Tibial artery (tissue), 4 donors: ENCODE measurements around the gene PKHD1.

Experiments
- DNase-seq, 2 donors: peaks; one replicate each; pipeline ENCODE4 v3.0.0-alpha.2; 2019
- H3K27ac ChIP-seq, 2 donors: fragments of 200-600 bp; sonication (generic) in 1 of 2; 1 replicate in 1 of 2; 2 replicates in 1 of 2; pipeline ENCODE4 v1.5.1; 2018 to 2019; ENCODE audit warnings: mild to moderate bottlenecking in 1 of 2
- H3K27me3 ChIP-seq, 2 donors: fragments of 200-600 bp; sonication (generic) in 1 of 2; one replicate each; pipeline versions ENCODE4 v1.5.1 to v1.6.0; 2016 to 2019
- H3K36me3 ChIP-seq, 3 donors: fragments of 200-600 bp; sonication (generic) in 2 of 3; one replicate each; pipeline ENCODE4 v1.5.1; 2016 to 2019; ENCODE audit warnings: mild to moderate bottlenecking in 2 of 3
- H3K4me1 ChIP-seq, 4 donors: fragments of 200-600 bp; sonication (generic) in 2 of 4; 1 replicate in 3 of 4; 2 replicates in 1 of 4; pipeline ENCODE4 v1.5.1; 2016 to 2019
- H3K4me3 ChIP-seq, 2 donors: fragments of 200-600 bp; sonication (generic) in 1 of 2; 1 replicate in 1 of 2; 2 replicates in 1 of 2; pipeline ENCODE4 v1.5.1; 2018 to 2019; ENCODE audit warnings: mild to moderate bottlenecking in 2 of 2
- H3K9me3 ChIP-seq, 3 donors: fragments of 200-600 bp; sonication (generic) in 1 of 3; one replicate each; pipeline ENCODE4 v1.5.1; 2016 to 2019
- intact Hi-C: fragments of 100-400 bp; cut with DNase I; formaldehyde crosslinking; loops from one replicate; pipeline ENCODE4 v1.15.0; 2023; ENCODE audit warnings: low total_unique reads
- TF ChIP-seq, protein P1 (sequence below), 2 experiments: fragments of 200-600 bp in 1 of 2; fragments of 450-650 bp in 1 of 2; IDR thresholded peaks; one replicate each; pipeline ENCODE4 v1.5.1; 2017 to 2019; ENCODE audit warnings: antibody characterized with exemption in 2 of 2, mild to moderate bottlenecking in 1 of 2, moderate library complexity in 1 of 2

Gene PKHD1

DNA sequence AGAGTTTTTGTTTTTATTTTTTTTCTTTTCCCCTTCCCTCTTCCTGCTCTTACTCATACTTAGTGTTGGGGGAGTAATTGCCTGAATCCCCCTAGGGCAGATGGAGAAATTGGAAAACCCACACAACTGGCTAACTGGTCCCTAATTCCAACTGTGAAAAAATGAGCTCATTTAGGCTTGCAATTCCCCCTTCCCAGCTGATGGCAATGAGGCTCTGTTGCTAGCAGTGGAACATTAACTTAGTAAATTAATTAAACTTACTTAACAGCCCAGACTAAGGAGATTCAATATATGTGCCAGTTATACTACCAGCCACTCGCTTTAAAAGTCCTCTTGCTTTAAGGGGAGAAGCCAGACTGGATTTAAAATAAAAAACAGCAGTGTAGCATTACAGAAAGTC is 76.6 kb downstream of the PKHD1 start:
- H3K9me3 ChIP-seq, result no peaks in the 10 kb centered on the region
- TF ChIP-seq, protein P1, sequence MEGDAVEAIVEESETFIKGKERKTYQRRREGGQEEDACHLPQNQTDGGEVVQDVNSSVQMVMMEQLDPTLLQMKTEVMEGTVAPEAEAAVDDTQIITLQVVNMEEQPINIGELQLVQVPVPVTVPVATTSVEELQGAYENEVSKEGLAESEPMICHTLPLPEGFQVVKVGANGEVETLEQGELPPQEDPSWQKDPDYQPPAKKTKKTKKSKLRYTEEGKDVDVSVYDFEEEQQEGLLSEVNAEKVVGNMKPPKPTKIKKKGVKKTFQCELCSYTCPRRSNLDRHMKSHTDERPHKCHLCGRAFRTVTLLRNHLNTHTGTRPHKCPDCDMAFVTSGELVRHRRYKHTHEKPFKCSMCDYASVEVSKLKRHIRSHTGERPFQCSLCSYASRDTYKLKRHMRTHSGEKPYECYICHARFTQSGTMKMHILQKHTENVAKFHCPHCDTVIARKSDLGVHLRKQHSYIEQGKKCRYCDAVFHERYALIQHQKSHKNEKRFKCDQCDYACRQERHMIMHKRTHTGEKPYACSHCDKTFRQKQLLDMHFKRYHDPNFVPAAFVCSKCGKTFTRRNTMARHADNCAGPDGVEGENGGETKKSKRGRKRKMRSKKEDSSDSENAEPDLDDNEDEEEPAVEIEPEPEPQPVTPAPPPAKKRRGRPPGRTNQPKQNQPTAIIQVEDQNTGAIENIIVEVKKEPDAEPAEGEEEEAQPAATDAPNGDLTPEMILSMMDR (IDR thresholded peaks at IDR 0.05), result no peak
- H3K4me3 ChIP-seq, result no peak overlapping the region
- peaks cover 0 to 10% of the 10 kb centered on the region in 2 donors for H3K27me3 ChIP-seq
- intact Hi-C loops, result no loop called here
- peaks cover 0 to 9% (median 3%) of the 10 kb centered on the region in 4 donors for H3K4me1 ChIP-seq
- H3K27ac ChIP-seq, result no peak overlapping the region
- no peaks in the 10 kb centered on the region for H3K36me3 ChIP-seq
- DNase-seq, result no peak

DNA sequence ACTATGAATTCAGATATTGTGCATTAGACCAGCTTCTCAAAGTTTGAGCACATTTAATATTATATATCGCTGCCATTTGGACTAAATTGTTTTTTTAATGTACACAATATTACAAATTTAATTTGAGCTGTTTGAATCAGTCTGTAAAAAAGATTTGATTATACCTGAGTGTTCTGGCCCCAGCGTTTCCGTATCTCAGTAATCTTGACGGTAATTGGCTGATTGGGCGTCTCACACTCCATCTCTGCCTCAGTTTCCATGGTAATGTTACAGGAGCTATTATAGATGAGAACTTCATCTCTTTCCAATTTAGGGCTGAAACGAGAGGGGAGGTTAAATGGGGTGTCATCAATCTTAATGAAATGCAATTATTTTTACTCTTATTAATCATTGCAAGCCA is 77.3 kb downstream of the PKHD1 start:
- peaks cover 0 to 10% of the 10 kb centered on the region in 2 donors for H3K27me3 ChIP-seq
- H3K9me3 ChIP-seq, result no peaks in the 10 kb centered on the region
- H3K27ac ChIP-seq, result no peak overlapping the region
- H3K4me3 ChIP-seq, result no peak overlapping the region
- TF ChIP-seq, protein P1 (IDR thresholded peaks at IDR 0.05), result no peak
- peaks cover 0 to 9% (median 3%) of the 10 kb centered on the region in 4 donors for H3K4me1 ChIP-seq
- H3K36me3 ChIP-seq, result no peaks in the 10 kb centered on the region
- intact Hi-C loops, result no loop called here
- no peak for DNase-seq

DNA sequence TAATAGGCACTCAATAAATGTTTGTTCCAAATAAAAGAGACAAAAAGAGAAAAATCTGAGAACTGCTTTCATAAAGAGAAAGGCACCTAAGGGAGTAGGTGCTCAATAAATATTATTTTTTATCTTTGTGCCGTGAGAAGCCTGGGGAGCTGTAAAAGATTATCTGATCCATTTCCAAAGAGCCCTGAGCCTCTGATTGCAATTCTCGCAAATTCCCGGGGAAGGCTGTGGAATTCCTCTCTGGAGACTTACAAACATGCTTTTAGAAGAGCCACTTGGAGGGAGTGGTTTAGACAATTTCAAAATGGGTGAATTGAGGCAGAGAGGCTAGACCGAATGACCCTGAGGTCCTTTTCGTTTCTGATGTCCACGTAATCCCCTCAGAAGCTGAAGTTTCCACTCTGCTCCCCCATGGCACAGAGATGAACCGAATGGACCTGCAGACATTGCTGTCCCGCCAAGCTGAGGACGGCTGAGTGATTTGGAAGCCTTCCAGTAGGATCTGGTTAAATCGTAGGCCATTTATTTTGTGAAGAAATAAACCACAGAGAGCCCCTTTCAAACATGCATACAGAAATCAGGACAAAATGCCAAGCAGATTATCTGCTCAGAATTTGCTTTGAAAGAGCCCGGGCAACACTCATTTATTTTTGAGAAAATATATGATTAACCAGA is 77.8 kb downstream of the PKHD1 start:
- Histone ChIP-seq H3K36me3 (no peaks in the 10 kb centered on the region), H3K4me1 (peaks cover 0 to 9% (median 3%) of the 10 kb centered on the region in 4 donors), H3K27ac (no peak overlapping the region), H3K4me3 (no peak overlapping the region), H3K27me3 (peaks cover 0 to 10% of the 10 kb centered on the region in 2 donors), H3K9me3 (no peaks in the 10 kb centered on the region)
- TF ChIP-seq, protein P1 (IDR thresholded peaks at IDR 0.05), result no peak
- DNase-seq, result no peak
- intact Hi-C loops, result no loop called here

DNA sequence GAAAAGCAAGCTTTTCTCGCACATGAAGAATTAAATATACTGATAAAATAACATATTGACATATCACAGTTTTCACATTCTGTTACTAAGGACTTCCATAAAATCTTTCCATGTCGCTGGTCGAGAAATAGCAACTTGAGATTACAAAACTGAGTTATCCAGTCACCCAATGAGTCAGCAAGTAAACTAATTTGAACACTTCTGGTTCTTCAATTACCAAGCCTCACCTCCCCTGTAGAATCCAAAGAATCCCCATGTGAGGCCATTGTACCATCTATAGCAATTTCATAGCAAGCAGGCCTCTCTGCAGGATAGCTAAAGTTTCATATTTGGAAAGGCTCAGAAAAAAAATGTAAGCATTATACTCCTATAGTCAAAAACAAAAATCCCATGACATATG is 87.3 kb downstream of the PKHD1 start:
- TF ChIP-seq, protein P1 (IDR thresholded peaks at IDR 0.05), result no peak
- no peaks in the 10 kb centered on the region for H3K27me3 ChIP-seq
- no peak overlapping the region for H3K27ac ChIP-seq
- DNase-seq, result no peak
- H3K36me3 ChIP-seq, result no peaks in the 10 kb centered on the region
- intact Hi-C loops, result no loop called here
- no peaks in the 10 kb centered on the region for H3K9me3 ChIP-seq
- H3K4me1 ChIP-seq, result no peaks in the 10 kb centered on the region
- H3K4me3 ChIP-seq, result no peak overlapping the region

DNA sequence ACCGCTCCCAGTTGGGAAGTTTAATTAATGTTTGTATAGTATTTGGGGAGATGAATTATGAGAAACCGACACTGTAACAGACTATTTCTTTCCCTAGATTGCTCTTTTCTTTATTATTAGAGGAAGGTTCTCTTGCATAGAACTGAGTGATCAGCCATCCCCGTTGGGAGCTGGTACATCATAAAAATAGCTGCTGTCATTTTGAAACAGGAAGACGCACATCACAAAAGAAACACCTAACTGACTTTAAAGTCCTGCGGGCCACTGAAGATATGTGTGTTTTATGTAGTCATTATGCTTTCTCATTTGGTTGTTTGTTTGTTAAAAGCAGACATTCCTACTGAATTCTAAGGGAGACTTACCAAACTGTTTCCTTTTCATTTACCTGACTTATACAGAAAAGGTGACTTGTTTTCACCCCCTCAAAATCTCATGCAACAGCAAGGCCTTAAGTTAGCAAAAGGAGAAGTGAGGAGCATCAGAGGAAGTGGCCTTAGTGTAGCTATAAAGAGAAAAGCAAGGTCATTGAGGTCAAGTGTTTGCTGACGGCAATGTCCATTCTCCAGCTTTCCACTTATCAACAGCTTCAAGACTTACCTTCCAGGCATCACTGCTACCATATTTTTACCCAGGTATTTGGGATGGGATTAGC is 91.0 kb downstream of the PKHD1 start:
- intact Hi-C loops, result no loop called here

More for the DNA sequence above, 91.0 kb downstream of the PKHD1 start:
- no peak overlapping the region for H3K27ac ChIP-seq
- TF ChIP-seq, protein P1 (IDR thresholded peaks at IDR 0.05), result no peak
- H3K4me3 ChIP-seq, result no peak overlapping the region
- peaks cover 0 to 4% of the 10 kb centered on the region in 2 donors for H3K27me3 ChIP-seq
- DNase-seq, result no peak
- no peaks in the 10 kb centered on the region for H3K36me3 ChIP-seq
- H3K4me1 ChIP-seq, result no peaks in the 10 kb centered on the region
- H3K9me3 ChIP-seq, result no peaks in the 10 kb centered on the region
